ENCODE measurements around the gene ASXL1.

Gene ASXL1

GRCh38 chr20:32460683-32461320, 102.7 kb downstream of the ASXL1 start:
- H3K4me1 ChIP-seq: peaks cover 28% of the 10 kb centered on the region
- no peak for TF ChIP-seq CTCF (IDR thresholded peaks at IDR 0.05; ENCODE audit: low read depth, low read length)
- peaks cover 21% of the 10 kb centered on the region for H3K36me3 ChIP-seq
- no peak for DNase-seq
- no peaks in the 10 kb centered on the region for H3K27me3 ChIP-seq
- no peaks in the 10 kb centered on the region for H3K9me3 ChIP-seq
- no peak overlapping the region for H3K4me3 ChIP-seq (ENCODE audit: low read depth, low read length)

GRCh38 chr20:32461836-32462600, 103.9 kb downstream of the ASXL1 start:
- Histone ChIP-seq H3K9me3 (no peaks in the 10 kb centered on the region), H3K4me1 (peaks cover 17% of the 10 kb centered on the region)
- TF ChIP-seq CTCF (IDR thresholded peaks at IDR 0.05; ENCODE audit: low read depth, low read length): no peak

GRCh38 chr20:32462900-32463641, 104.9 kb downstream of the ASXL1 start:
- Histone ChIP-seq H3K36me3 (peaks cover 17% of the 10 kb centered on the region), H3K27me3 (no peaks in the 10 kb centered on the region), H3K4me3 (ENCODE audit: low read depth, low read length) (no peak overlapping the region), H3K9me3 (no peaks in the 10 kb centered on the region), H3K4me1 (peaks cover 13% of the 10 kb centered on the region)
- no peak for DNase-seq
- TF ChIP-seq CTCF (IDR thresholded peaks at IDR 0.05; ENCODE audit: low read depth, low read length): no peak

More at GRCh38 chr20:32461836-32462600, 103.9 kb downstream of the ASXL1 start:
- Histone ChIP-seq H3K27me3 (no peaks in the 10 kb centered on the region), H3K36me3 (peaks cover 17% of the 10 kb centered on the region), H3K4me3 (ENCODE audit: low read depth, low read length) (no peak overlapping the region)
- DNase-seq: no peak

- peaks cover 8% of the 10 kb centered on the region for H3K4me1 ChIP-seq
- H3K27me3 ChIP-seq: no peaks in the 10 kb centered on the region
- no peak overlapping the region for H3K4me3 ChIP-seq (ENCODE audit: low read depth, low read length)
- no peaks in the 10 kb centered on the region for H3K9me3 ChIP-seq
- H3K36me3 ChIP-seq: peaks cover 17% of the 10 kb centered on the region
- TF ChIP-seq CTCF (IDR thresholded peaks at IDR 0.05; ENCODE audit: low read depth, low read length): no peak
- no peak for DNase-seq
Observed at GRCh38 chr20:32463642-32464400, 105.7 kb downstream of the ASXL1 start.

- no peaks in the 10 kb centered on the region for H3K27me3 ChIP-seq
- no peak overlapping the region for H3K4me3 ChIP-seq (ENCODE audit: low read depth, low read length)
- H3K4me1 ChIP-seq: peaks cover 8% of the 10 kb centered on the region
- H3K9me3 ChIP-seq: no peaks in the 10 kb centered on the region
- no peak for DNase-seq
- peaks cover 17% of the 10 kb centered on the region for H3K36me3 ChIP-seq
- no peak for TF ChIP-seq CTCF (IDR thresholded peaks at IDR 0.05; ENCODE audit: low read depth, low read length)
Observed at GRCh38 chr20:32464401-32465091, 106.4 kb downstream of the ASXL1 start.

All from BE2C (cell line).